K562 (cell line): ENCODE data around the gene HDLBP. TPM values are rescaled to one million over a fixed set of nuclear protein-coding genes. Genes with fewer than 3 reads are reported as not detected.

Source experiments
- CBX1 ChIP-seq: sonication (generic); IDR thresholded peaks from 2 replicates; pipeline ENCODE4 v1.6.1; 2016; ENCODE audit warnings: antibody characterized with exemption, low read depth, mild to moderate bottlenecking
- CEBPB ChIP-seq: fragments of 450-650 bp; IDR thresholded peaks from 2 replicates; pipeline ENCODE4 v1.6.1; 2016; ENCODE audit warnings: missing genetic modification characterization, missing compliant biosample characterization
- GATAD2B ChIP-seq: fragments of 450-650 bp; IDR thresholded peaks from 2 replicates; pipeline ENCODE4 v1.6.1; 2017; ENCODE audit warnings: mild to moderate bottlenecking, borderline replicate concordance
- KAT8 ChIP-seq: fragments of 450-650 bp; IDR thresholded peaks from 2 replicates; pipeline ENCODE4 v1.6.1; 2016; ENCODE audit warnings: low read depth, mild to moderate bottlenecking
- NBN ChIP-seq: fragments of 450-650 bp; IDR thresholded peaks from 2 replicates; pipeline ENCODE4 v1.6.1; 2016; ENCODE audit warnings: low read depth, mild to moderate bottlenecking
- PHF21A ChIP-seq: fragments of 450-650 bp; IDR thresholded peaks from 2 replicates; pipeline ENCODE4 v1.6.1; 2017; ENCODE audit warnings: low read depth, borderline replicate concordance
- PTTG1 ChIP-seq: fragments of 450-650 bp; IDR thresholded peaks from 2 replicates; pipeline ENCODE4 v1.6.1; 2016; ENCODE audit warnings: low read depth, mild to moderate bottlenecking, missing genetic modification characterization, missing compliant biosample characterization
- RAD21 ChIP-seq, 2 experiments: fragments of 250-450 bp in 1 of 2; fragments of 450-650 bp in 1 of 2; sonication (Bioruptor Pico) in 1 of 2; formaldehyde crosslinking in 1 of 2; IDR thresholded peaks in 1 of 2; conservative IDR thresholded peaks in 1 of 2; 2 replicates each; pipeline versions ENCODE4 v1.4.0 to v1.8.0; 2020 to 2022; ENCODE audit warnings: mild to moderate bottlenecking in 2 of 2, moderate library complexity in 1 of 2
- SREBF2 ChIP-seq: sonication (generic); formaldehyde crosslinking; IDR thresholded peaks from 2 replicates; pipeline ENCODE4 v1.4.0; 2020; ENCODE audit warnings: mild to moderate bottlenecking, missing genetic modification reagents
- SUPT5H ChIP-seq: fragments of 450-650 bp; IDR thresholded peaks from 2 replicates; pipeline ENCODE4 v1.6.1; 2016
- ZFP1 ChIP-seq: fragments of 450-650 bp; formaldehyde crosslinking; IDR thresholded peaks from 2 replicates; pipeline ENCODE4 v1.4.0; 2020; ENCODE audit warnings: mild to moderate bottlenecking, mixed read lengths
- ZNF146 ChIP-seq: IDR thresholded peaks from one replicate; pipeline ENCODE4 v1.6.1; 2018; ENCODE audit warnings: missing compliant biosample characterization; ENCODE audit not compliant: unreplicated experiment
- ZNF274 ChIP-seq: IDR thresholded peaks from 2 replicates; pipeline ENCODE4 v1.6.1; 2011; ENCODE audit warnings: low read depth, mild to moderate bottlenecking, low read length, moderate library complexity, borderline replicate concordance
- polyA plus RNA-seq, 8 experiments: library from polyadenylated mRNA; depleted of rRNA in 4 of 8; stranded (reverse) in 5 of 8; unstranded in 3 of 8; fragments of >200 nt; fragmentation: Nextera tagmentation in 2 of 8; fragmentation: Illumina TruSeq in 1 of 8; extraction: Ambion mirVana in 2 of 8; extraction: Trizol in 1 of 8; gene quantifications; 2 replicates each; pipeline versions ENCODE4 v1.2.1 to v1.2.3, GENCODE V29; 2011 to 2014; ENCODE audit warnings: inconsistent platforms in 1 of 8, missing spikeins in 1 of 8
- total RNA-seq, 7 experiments: library from RNA; depleted of rRNA in 6 of 7; stranded (reverse); fragments of >200 nt in 6 of 7; fragmentation: Illumina TruSeq in 2 of 7; extraction: Trizol in 2 of 7; gene quantifications; 2 replicates each; pipeline versions ENCODE4 v1.2.1 to v1.2.3, GENCODE V29; 2011 to 2021; ENCODE audit warnings: low replicate concordance in 1 of 7
- TF ChIP-seq, protein P1 (sequence below): IDR thresholded peaks from 2 replicates; pipeline ENCODE4 v1.6.1; 2016; ENCODE audit warnings: missing genetic modification characterization, missing compliant biosample characterization
- TF ChIP-seq, protein P2 (sequence below): fragments of 250-450 bp; sonication (Bioruptor Pico); IDR thresholded peaks from 2 replicates; pipeline ENCODE4 v1.5.1; 2021; ENCODE audit warnings: mild to moderate bottlenecking
- TF ChIP-seq, protein P3 (sequence below): sonication (generic); formaldehyde crosslinking; IDR thresholded peaks from 2 replicates; pipeline ENCODE4 v1.8.1; 2022; ENCODE audit warnings: missing genetic modification reagents
- TF ChIP-seq, protein P4 (sequence below): IDR thresholded peaks from 3 replicates; pipeline ENCODE4 v1.6.1; 2011; ENCODE audit warnings: borderline replicate concordance, mild to moderate bottlenecking; ENCODE audit not compliant: insufficient read length, insufficient read depth
- TF ChIP-seq, protein P5 (sequence below): fragments of 250-450 bp; sonication (Bioruptor Pico); IDR thresholded peaks from 2 replicates; pipeline ENCODE4 v1.4.0; 2020; ENCODE audit warnings: mild to moderate bottlenecking, moderate library complexity

HDLBP gene
- total and polyA plus RNA-seq, 9 of the 15 experiments (the other 6 are each of a cell fraction or from before 2014, with no cell fraction given): 24.4 to 378 (median 146) TPM

DNA sequence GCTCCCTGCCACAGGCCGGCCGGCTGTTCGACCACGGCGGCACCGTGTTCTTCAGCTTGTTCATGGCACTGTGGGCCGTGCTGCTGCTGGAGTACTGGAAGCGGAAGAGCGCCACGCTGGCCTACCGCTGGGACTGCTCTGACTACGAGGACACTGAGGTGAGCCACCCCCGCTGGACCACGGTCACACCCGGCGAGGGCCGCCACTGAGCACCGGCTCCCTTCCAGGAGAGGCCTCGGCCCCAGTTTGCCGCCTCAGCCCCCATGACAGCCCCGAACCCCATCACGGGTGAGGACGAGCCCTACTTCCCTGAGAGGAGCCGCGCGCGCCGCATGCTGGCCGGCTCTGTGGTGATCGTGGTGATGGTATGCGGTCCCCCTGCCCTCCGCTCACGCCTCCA, 106.2 kb downstream of the HDLBP start (continued):
- 0 out of 4 replicates have a peak, but pooled peaks of 1 of the 2 experiments have one; percentile 15 for TF ChIP-seq RAD21 (CRISPR knock-in tag; conservative IDR thresholded peaks at IDR 0.05 in 1 of 2, IDR thresholded peaks at IDR 0.05 in 1 of 2)
- TF ChIP-seq KAT8: no peak
- TF ChIP-seq, protein P1, sequence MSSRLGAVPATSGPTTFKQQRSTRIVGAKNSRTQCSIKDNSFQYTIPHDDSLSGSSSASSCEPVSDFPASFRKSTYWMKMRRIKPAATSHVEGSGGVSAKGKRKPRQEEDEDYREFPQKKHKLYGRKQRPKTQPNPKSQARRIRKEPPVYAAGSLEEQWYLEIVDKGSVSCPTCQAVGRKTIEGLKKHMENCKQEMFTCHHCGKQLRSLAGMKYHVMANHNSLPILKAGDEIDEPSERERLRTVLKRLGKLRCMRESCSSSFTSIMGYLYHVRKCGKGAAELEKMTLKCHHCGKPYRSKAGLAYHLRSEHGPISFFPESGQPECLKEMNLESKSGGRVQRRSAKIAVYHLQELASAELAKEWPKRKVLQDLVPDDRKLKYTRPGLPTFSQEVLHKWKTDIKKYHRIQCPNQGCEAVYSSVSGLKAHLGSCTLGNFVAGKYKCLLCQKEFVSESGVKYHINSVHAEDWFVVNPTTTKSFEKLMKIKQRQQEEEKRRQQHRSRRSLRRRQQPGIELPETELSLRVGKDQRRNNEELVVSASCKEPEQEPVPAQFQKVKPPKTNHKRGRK (tag): no peak
- TF ChIP-seq, protein P2, sequence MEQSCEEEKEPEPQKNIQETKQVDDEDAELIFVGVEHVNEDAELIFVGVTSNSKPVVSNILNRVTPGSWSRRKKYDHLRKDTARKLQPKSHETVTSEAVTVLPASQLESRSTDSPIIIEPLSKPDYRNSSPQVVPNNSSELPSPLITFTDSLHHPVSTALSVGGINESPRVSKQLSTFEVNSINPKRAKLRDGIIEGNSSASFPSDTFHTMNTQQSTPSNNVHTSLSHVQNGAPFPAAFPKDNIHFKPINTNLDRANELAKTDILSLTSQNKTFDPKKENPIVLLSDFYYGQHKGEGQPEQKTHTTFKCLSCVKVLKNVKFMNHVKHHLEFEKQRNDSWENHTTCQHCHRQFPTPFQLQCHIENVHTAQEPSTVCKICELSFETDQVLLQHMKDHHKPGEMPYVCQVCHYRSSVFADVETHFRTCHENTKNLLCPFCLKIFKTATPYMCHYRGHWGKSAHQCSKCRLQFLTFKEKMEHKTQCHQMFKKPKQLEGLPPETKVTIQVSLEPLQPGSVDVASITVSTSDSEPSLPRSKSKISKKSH: no peak
- TF ChIP-seq ZNF274: no peak
- no peak for TF ChIP-seq ZFP1 (CRISPR knock-in tag)
- TF ChIP-seq, protein P3, sequence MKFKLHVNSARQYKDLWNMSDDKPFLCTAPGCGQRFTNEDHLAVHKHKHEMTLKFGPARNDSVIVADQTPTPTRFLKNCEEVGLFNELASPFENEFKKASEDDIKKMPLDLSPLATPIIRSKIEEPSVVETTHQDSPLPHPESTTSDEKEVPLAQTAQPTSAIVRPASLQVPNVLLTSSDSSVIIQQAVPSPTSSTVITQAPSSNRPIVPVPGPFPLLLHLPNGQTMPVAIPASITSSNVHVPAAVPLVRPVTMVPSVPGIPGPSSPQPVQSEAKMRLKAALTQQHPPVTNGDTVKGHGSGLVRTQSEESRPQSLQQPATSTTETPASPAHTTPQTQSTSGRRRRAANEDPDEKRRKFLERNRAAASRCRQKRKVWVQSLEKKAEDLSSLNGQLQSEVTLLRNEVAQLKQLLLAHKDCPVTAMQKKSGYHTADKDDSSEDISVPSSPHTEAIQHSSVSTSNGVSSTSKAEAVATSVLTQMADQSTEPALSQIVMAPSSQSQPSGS: no peak
- TF ChIP-seq CBX1: no peak
- TF ChIP-seq ZNF146 (CRISPR knock-in tag): no peak
- TF ChIP-seq PTTG1 (tag): no peak
- TF ChIP-seq, protein P4, sequence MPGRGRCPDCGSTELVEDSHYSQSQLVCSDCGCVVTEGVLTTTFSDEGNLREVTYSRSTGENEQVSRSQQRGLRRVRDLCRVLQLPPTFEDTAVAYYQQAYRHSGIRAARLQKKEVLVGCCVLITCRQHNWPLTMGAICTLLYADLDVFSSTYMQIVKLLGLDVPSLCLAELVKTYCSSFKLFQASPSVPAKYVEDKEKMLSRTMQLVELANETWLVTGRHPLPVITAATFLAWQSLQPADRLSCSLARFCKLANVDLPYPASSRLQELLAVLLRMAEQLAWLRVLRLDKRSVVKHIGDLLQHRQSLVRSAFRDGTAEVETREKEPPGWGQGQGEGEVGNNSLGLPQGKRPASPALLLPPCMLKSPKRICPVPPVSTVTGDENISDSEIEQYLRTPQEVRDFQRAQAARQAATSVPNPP: no peak
- no peak for TF ChIP-seq NBN
- TF ChIP-seq GATAD2B: no peak
- TF ChIP-seq PHF21A: no peak
- TF ChIP-seq SUPT5H: no peak
- no peak for TF ChIP-seq CEBPB
- TF ChIP-seq SREBF2 (CRISPR knock-in tag): no peak
- TF ChIP-seq, protein P5, sequence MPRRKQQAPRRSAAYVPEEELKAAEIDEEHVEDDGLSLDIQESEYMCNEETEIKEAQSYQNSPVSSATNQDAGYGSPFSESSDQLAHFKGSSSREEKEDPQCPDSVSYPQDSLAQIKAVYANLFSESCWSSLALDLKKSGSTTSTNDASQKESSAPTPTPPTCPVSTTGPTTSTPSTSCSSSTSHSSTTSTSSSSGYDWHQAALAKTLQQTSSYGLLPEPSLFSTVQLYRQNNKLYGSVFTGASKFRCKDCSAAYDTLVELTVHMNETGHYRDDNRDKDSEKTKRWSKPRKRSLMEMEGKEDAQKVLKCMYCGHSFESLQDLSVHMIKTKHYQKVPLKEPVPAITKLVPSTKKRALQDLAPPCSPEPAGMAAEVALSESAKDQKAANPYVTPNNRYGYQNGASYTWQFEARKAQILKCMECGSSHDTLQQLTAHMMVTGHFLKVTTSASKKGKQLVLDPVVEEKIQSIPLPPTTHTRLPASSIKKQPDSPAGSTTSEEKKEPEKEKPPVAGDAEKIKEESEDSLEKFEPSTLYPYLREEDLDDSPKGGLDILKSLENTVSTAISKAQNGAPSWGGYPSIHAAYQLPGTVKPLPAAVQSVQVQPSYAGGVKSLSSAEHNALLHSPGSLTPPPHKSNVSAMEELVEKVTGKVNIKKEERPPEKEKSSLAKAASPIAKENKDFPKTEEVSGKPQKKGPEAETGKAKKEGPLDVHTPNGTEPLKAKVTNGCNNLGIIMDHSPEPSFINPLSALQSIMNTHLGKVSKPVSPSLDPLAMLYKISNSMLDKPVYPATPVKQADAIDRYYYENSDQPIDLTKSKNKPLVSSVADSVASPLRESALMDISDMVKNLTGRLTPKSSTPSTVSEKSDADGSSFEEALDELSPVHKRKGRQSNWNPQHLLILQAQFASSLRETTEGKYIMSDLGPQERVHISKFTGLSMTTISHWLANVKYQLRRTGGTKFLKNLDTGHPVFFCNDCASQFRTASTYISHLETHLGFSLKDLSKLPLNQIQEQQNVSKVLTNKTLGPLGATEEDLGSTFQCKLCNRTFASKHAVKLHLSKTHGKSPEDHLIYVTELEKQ: no peak
